ENCODE measurements around the gene SH3PXD2A.

Gene SH3PXD2A

DNA sequence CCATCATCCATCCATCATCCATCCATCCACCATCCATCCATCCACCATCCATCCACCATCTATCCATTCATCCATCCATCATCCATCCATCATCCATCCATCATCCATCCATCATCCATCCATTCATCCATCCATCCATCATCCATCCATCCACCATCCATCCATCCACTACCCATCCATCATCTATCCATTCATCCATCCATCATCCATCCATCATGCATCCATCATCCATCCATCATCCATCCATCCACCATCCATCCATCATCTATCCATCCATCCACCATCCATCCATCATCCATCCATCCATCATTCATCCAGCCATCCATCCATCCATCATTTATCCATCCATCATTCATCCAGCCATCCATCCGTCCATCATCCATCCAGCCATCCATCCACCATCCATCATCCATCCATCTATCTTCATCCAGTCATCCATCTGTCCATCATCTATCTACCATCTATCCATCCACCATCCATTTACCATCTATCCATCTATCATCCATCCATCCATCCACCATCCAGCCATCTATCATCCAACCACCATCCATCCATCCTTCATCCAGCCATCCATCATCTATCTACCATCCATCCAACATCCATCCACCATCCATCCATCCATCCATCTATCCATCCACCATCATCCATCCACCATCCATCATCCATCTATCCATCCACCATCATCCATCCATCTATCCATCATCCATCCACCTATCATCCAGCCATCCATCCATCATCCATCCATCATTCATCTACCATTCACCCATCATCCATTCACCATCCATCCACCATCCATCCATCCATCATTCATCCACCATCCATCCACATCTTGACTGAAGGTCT lies 153.8 kb downstream of the SH3PXD2A start:
- no CpG with 5 or more reads among the region's 1 CpG for WGBS (ENCODE audit: extremely low coverage, insufficient coverage, insufficient read length)
- no peak overlapping the region for H3K23ac ChIP-seq (ENCODE audit: low read length)
- H3K18ac ChIP-seq (ENCODE audit: low read length): no peak overlapping the region
- H2BK120ac ChIP-seq (ENCODE audit: insufficient read depth, low read length, poor library complexity): no peak overlapping the region
- H3K9me3 ChIP-seq (ENCODE audit: insufficient read depth, low read depth, low read length): peaks cover 5% of the 10 kb centered on the region
- no peak overlapping the region for H3K9ac ChIP-seq (ENCODE audit: low read length)
- H2BK12ac ChIP-seq (ENCODE audit: low read length): no peak overlapping the region
- H3K14ac ChIP-seq (ENCODE audit: low read length): no peak overlapping the region
- H3K79me1 ChIP-seq (ENCODE audit: low read length): no peaks in the 10 kb centered on the region
- no peak overlapping the region for H4K8ac ChIP-seq (ENCODE audit: low read depth, low read length)
- H3K27ac ChIP-seq (ENCODE audit: low read depth, low read length): no peak overlapping the region
- no peak overlapping the region for H3K4ac ChIP-seq (ENCODE audit: low read depth, low read length)
- peaks cover 0 to 1% of the 10 kb centered on the region in 2 experiments for H3K4me1 ChIP-seq (ENCODE audit: control insufficient read depth in 1 of 2, insufficient read depth in 2 of 2, low read length in 2 of 2)
- no peak overlapping the region for H4K12ac ChIP-seq (ENCODE audit: low read depth, low read length)
- no peak overlapping the region for H2AK5ac ChIP-seq (ENCODE audit: low read length)
- no peaks in the 10 kb centered on the region for H3K79me2 ChIP-seq (ENCODE audit: control insufficient read depth, insufficient read depth, low read length, poor library complexity)
- no peak overlapping the region for H2AFZ ChIP-seq (ENCODE audit: insufficient read depth, low read length, poor library complexity)
- no peak overlapping the region for H4K91ac ChIP-seq (ENCODE audit: low read depth, low read length)
- H3K36me3 ChIP-seq (ENCODE audit: control insufficient read depth in 1 of 2, insufficient read depth in 2 of 2, low read length in 2 of 2): no peaks in the 10 kb centered on the region
- DNase-seq: no peak
- H3K4me2 ChIP-seq (ENCODE audit: low read length): no peak overlapping the region
- no peak overlapping the region for H3K4me3 ChIP-seq (ENCODE audit: low read depth, low read length)
- no peaks in the 10 kb centered on the region for H3K27me3 ChIP-seq (ENCODE audit: insufficient read depth, low read length)
- H2BK5ac ChIP-seq (ENCODE audit: low read depth, low read length, poor library complexity): no peak overlapping the region

DNA sequence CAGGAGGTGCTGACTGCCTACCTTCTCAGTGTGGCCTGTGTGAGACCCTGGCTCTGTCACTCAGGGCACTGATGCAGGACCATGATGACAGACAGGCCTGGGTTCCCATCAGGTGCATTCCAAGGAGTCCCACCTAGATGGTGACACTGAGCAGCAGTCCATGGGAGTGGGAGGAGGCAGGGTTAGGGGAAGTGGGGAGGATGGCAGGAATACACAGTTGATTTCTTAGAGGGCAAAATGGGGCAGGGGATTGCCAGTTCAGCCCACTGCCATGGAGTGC lies 155.0 kb downstream of the SH3PXD2A start:
- Histone ChIP-seq H3K9ac (ENCODE audit: low read length) (no peak overlapping the region), H3K14ac (ENCODE audit: low read length) (no peak overlapping the region), H2AK5ac (ENCODE audit: low read length) (no peak overlapping the region), H3K79me2 (ENCODE audit: control insufficient read depth, insufficient read depth, low read length, poor library complexity) (no peaks in the 10 kb centered on the region), H2BK5ac (ENCODE audit: low read depth, low read length, poor library complexity) (no peak overlapping the region), H3K18ac (ENCODE audit: low read length) (no peak overlapping the region), H4K8ac (ENCODE audit: low read depth, low read length) (no peak overlapping the region), H4K12ac (ENCODE audit: low read depth, low read length) (no peak overlapping the region), H3K36me3 (ENCODE audit: control insufficient read depth in 1 of 2, insufficient read depth in 2 of 2, low read length in 2 of 2) (no peaks in the 10 kb centered on the region), H3K4me3 (ENCODE audit: low read depth, low read length) (no peak overlapping the region), H3K9me3 (ENCODE audit: insufficient read depth, low read depth, low read length) (peaks cover 5% of the 10 kb centered on the region), H3K4ac (ENCODE audit: low read depth, low read length) (no peak overlapping the region), H3K27me3 (ENCODE audit: insufficient read depth, low read length) (no peaks in the 10 kb centered on the region), H2BK12ac (ENCODE audit: low read length) (no peak overlapping the region), H3K4me1 (ENCODE audit: control insufficient read depth in 1 of 2, insufficient read depth in 2 of 2, low read length in 2 of 2) (peaks cover 3 to 6% of the 10 kb centered on the region in 2 experiments), H3K4me2 (ENCODE audit: low read length) (no peak overlapping the region), H3K23ac (ENCODE audit: low read length) (no peak overlapping the region), H2BK120ac (ENCODE audit: insufficient read depth, low read length, poor library complexity) (no peak overlapping the region), H3K79me1 (ENCODE audit: low read length) (no peaks in the 10 kb centered on the region), H3K27ac (ENCODE audit: low read depth, low read length) (no peak overlapping the region), H4K91ac (ENCODE audit: low read depth, low read length) (no peak overlapping the region), H2AFZ (ENCODE audit: insufficient read depth, low read length, poor library complexity) (no peak overlapping the region)
- no peak for DNase-seq

DNA sequence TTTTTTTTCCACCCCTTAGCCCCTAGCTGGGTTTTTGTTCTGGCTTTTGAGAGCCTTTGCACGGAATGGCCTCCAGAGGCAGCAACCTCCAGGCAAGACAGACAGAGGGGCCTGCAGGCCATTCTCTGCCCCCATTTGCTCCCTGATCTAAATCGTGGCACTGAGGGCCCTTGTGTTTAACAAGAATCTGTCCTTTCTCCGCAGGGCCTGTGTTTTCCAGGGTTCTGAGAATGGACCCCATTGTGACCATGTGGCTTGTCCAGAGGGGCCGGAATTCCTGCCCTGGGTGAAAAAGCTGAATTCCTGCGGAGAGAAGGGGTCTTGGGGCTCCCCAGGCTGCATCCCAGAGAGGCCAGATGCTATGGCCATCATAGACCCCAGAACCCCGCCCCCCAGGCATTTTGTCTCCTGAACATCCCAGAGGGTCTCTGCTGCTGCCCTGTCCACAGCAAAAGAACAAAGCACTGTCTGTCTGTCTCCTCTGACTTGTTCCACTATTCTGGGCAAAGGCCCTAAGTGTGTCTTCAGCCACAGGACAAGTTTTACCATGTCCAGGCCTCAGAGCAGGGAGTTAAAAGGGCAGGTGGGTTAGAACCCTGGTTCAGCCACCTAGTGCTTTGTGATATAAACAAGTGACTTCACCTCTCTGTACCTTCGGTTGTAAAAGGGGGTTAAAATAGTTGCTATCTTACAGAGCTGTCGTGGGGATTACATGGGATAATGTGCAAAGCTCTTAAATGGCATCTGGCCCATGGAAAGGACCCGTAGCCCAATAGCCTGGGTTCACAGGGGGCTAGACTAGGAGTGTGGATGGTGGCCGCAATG lies 155.6 kb downstream of the SH3PXD2A start:
- Histone ChIP-seq H3K79me2 (ENCODE audit: control insufficient read depth, insufficient read depth, low read length, poor library complexity) (no peaks in the 10 kb centered on the region), H3K4me1 (ENCODE audit: control insufficient read depth in 1 of 2, insufficient read depth in 2 of 2, low read length in 2 of 2) (peaks cover 3 to 6% of the 10 kb centered on the region in 2 experiments), H3K4me2 (ENCODE audit: low read length) (no peak overlapping the region), H2BK5ac (ENCODE audit: low read depth, low read length, poor library complexity) (no peak overlapping the region), H3K36me3 (ENCODE audit: control insufficient read depth in 1 of 2, insufficient read depth in 2 of 2, low read length in 2 of 2) (no peaks in the 10 kb centered on the region), H3K18ac (ENCODE audit: low read length) (no peak overlapping the region), H3K9ac (ENCODE audit: low read length) (no peak overlapping the region), H3K27me3 (ENCODE audit: insufficient read depth, low read length) (no peaks in the 10 kb centered on the region), H2AFZ (ENCODE audit: insufficient read depth, low read length, poor library complexity) (no peak overlapping the region), H4K8ac (ENCODE audit: low read depth, low read length) (no peak overlapping the region), H2BK12ac (ENCODE audit: low read length) (no peak overlapping the region), H3K9me3 (ENCODE audit: insufficient read depth, low read depth, low read length) (peaks cover 5% of the 10 kb centered on the region), H3K14ac (ENCODE audit: low read length) (no peak overlapping the region), H3K79me1 (ENCODE audit: low read length) (no peaks in the 10 kb centered on the region), H3K23ac (ENCODE audit: low read length) (no peak overlapping the region), H4K91ac (ENCODE audit: low read depth, low read length) (no peak overlapping the region), H2AK5ac (ENCODE audit: low read length) (no peak overlapping the region), H4K12ac (ENCODE audit: low read depth, low read length) (no peak overlapping the region), H2BK120ac (ENCODE audit: insufficient read depth, low read length, poor library complexity) (no peak overlapping the region), H3K4ac (ENCODE audit: low read depth, low read length) (no peak overlapping the region), H3K27ac (ENCODE audit: low read depth, low read length) (no peak overlapping the region), H3K4me3 (ENCODE audit: low read depth, low read length) (no peak overlapping the region)
- no peak for DNase-seq
- no CpG with 5 or more reads among the region's 10 CpGs for WGBS (ENCODE audit: extremely low coverage, insufficient coverage, insufficient read length)

DNA sequence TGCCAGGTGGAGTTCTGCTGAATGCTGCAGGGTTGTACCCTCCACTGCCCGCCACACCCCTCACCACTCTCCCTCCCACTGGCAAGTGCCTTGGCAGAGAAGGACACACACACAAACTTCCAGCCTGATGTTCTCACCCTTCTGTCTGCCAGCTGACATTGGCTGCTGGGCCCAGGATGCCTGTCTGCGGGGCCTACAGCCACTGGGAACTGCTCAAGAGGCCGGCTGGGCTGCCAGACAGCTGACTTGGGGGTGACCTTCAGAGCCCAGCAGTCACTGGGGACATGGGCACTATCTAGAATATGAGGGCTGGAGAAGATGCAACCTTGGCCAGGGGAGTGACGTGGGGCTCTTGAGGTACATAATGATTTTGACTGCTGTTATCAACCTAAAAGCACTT lies 157.1 kb downstream of the SH3PXD2A start:
- no peak overlapping the region for H3K9ac ChIP-seq (ENCODE audit: low read length)
- no peak for DNase-seq
- H3K4me1 ChIP-seq (ENCODE audit: control insufficient read depth in 1 of 2, insufficient read depth in 2 of 2, low read length in 2 of 2): peaks cover 7 to 12% of the 10 kb centered on the region in 2 experiments
- no peaks in the 10 kb centered on the region for H3K36me3 ChIP-seq (ENCODE audit: control insufficient read depth in 1 of 2, insufficient read depth in 2 of 2, low read length in 2 of 2)
- H3K4ac ChIP-seq (ENCODE audit: low read depth, low read length): no peak overlapping the region
- peaks cover 5% of the 10 kb centered on the region for H3K9me3 ChIP-seq (ENCODE audit: insufficient read depth, low read depth, low read length)
- H3K79me1 ChIP-seq (ENCODE audit: low read length): no peaks in the 10 kb centered on the region
- no peak overlapping the region for H2BK5ac ChIP-seq (ENCODE audit: low read depth, low read length, poor library complexity)
- H3K23ac ChIP-seq (ENCODE audit: low read length): no peak overlapping the region
- H3K14ac ChIP-seq (ENCODE audit: low read length): no peak overlapping the region
- H3K18ac ChIP-seq (ENCODE audit: low read length): no peak overlapping the region
- H2AK5ac ChIP-seq (ENCODE audit: low read length): no peak overlapping the region
- H2BK12ac ChIP-seq (ENCODE audit: low read length): no peak overlapping the region
- no peak overlapping the region for H4K12ac ChIP-seq (ENCODE audit: low read depth, low read length)
- no peak overlapping the region for H3K27ac ChIP-seq (ENCODE audit: low read depth, low read length)
- no peak overlapping the region for H4K8ac ChIP-seq (ENCODE audit: low read depth, low read length)
- H3K4me3 ChIP-seq (ENCODE audit: low read depth, low read length): no peak overlapping the region
- H3K27me3 ChIP-seq (ENCODE audit: insufficient read depth, low read length): peaks cover 7% of the 10 kb centered on the region
- H2AFZ ChIP-seq (ENCODE audit: insufficient read depth, low read length, poor library complexity): no peak overlapping the region
- H2BK120ac ChIP-seq (ENCODE audit: insufficient read depth, low read length, poor library complexity): no peak overlapping the region
- WGBS (ENCODE audit: extremely low coverage, insufficient coverage, insufficient read length): no CpG with 5 or more reads among the region's 4 CpGs
- no peak overlapping the region for H4K91ac ChIP-seq (ENCODE audit: low read depth, low read length)
- H3K4me2 ChIP-seq (ENCODE audit: low read length): no peak overlapping the region
- no peaks in the 10 kb centered on the region for H3K79me2 ChIP-seq (ENCODE audit: control insufficient read depth, insufficient read depth, low read length, poor library complexity)

Measured in trophoblast cell (in vitro differentiated cells and primary cell).